GM23338 (cell line): ENCODE measurements around the gene XPR1.

Experiments
- CREB1 ChIP-seq: fragments of 250-450 bp; sonication (Bioruptor Pico); IDR thresholded peaks from 2 replicates; pipeline ENCODE4 v1.5.0; 2020; ENCODE audit warnings: low read depth, mild to moderate bottlenecking, moderate library complexity
- EZH2 ChIP-seq: fragments of 200-600 bp; sonication (generic); IDR thresholded peaks from one replicate; pipeline ENCODE4 v1.8.0; 2017; ENCODE audit warnings: antibody characterized with exemption, mild to moderate bottlenecking, low read depth; ENCODE audit not compliant: unreplicated experiment
- EZH2phosphoT487 ChIP-seq: fragments of 200-600 bp; sonication (generic); IDR thresholded peaks from one replicate; pipeline ENCODE4 v1.8.1; 2018; ENCODE audit warnings: antibody characterized with exemption; ENCODE audit not compliant: unreplicated experiment
- JUNB ChIP-seq: IDR thresholded peaks from one replicate; pipeline ENCODE4 v1.6.1; 2016; ENCODE audit warnings: antibody characterized with exemption; ENCODE audit not compliant: unreplicated experiment
- NANOG ChIP-seq: IDR thresholded peaks from 2 replicates; pipeline ENCODE4 v1.6.1; 2016; ENCODE audit warnings: antibody characterized with exemption, borderline replicate concordance
- POLR2AphosphoS5 ChIP-seq: IDR thresholded peaks from 2 replicates; pipeline ENCODE4 v1.6.1; 2016; ENCODE audit warnings: antibody characterized with exemption, low read depth
- STAT1 ChIP-seq: IDR thresholded peaks from one replicate; pipeline ENCODE4 v1.6.1; 2016; ENCODE audit warnings: antibody characterized with exemption; ENCODE audit not compliant: unreplicated experiment
- TF ChIP-seq, protein P1 (sequence below), 2 experiments: fragments of 200-600 bp in 1 of 2; sonication (generic) in 1 of 2; conservative IDR thresholded peaks; 2 replicates each; pipeline versions ENCODE4 v1.5.1 to v1.6.1; 2016 to 2017; ENCODE audit warnings: antibody characterized with exemption in 2 of 2, low read depth in 2 of 2, mild to moderate bottlenecking in 2 of 2, moderate library complexity in 1 of 2
- TF ChIP-seq, protein P2 (sequence below): IDR thresholded peaks from one replicate; pipeline ENCODE4 v1.6.1; 2018; ENCODE audit warnings: antibody characterized with exemption; ENCODE audit not compliant: unreplicated experiment
- TF ChIP-seq, protein P3 (sequence below): IDR thresholded peaks from 2 replicates; pipeline ENCODE4 v1.6.1; 2016; ENCODE audit warnings: antibody characterized with exemption
- TF ChIP-seq, protein P4 (sequence below): fragments of 250-450 bp; sonication (Bioruptor Pico); IDR thresholded peaks from 2 replicates; pipeline ENCODE4 v1.5.0; 2020; ENCODE audit warnings: mild to moderate bottlenecking, moderate library complexity

DNA sequence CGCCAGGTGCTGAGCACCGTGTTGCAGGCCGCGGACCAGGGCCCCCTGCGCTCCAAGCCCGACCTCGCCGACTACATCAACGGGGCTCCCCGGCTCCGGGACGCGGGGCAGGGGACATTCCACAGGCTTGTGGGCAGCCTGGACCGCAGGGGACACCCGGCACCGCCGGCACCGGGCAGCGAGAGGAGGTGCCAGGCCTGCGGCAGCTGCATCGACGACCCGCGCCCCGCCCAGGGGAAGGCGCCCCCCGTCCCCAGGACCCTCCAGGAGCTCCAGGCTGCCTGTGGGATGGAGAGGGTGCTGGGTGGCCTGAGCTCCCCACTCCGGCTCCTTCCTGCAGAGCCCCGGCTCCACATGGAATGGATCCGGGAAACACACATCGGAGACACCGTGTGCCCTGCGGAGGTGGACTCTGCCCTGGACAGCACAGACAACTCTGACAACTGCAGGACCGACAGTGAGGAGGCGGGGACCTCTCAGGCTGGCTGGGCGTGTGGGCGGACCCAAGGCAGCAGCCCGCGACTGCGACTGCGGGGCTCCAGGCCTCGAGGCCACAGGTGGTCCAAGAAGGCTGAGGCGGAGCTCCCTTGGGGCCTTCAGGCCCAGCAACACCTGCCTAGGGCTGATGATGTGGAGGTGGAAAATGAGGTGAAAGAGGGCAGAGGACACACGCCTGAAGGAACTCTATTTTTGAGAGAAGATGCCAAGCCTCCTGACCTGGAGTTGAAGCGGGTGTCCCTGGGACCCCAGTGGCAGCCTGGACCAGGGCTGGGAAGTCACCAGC lies 303.7 kb downstream of the XPR1 start:
- TF ChIP-seq, protein P1, sequence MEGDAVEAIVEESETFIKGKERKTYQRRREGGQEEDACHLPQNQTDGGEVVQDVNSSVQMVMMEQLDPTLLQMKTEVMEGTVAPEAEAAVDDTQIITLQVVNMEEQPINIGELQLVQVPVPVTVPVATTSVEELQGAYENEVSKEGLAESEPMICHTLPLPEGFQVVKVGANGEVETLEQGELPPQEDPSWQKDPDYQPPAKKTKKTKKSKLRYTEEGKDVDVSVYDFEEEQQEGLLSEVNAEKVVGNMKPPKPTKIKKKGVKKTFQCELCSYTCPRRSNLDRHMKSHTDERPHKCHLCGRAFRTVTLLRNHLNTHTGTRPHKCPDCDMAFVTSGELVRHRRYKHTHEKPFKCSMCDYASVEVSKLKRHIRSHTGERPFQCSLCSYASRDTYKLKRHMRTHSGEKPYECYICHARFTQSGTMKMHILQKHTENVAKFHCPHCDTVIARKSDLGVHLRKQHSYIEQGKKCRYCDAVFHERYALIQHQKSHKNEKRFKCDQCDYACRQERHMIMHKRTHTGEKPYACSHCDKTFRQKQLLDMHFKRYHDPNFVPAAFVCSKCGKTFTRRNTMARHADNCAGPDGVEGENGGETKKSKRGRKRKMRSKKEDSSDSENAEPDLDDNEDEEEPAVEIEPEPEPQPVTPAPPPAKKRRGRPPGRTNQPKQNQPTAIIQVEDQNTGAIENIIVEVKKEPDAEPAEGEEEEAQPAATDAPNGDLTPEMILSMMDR (conservative IDR thresholded peaks at IDR 0.05; ENCODE audit: low read depth in 2 of 2) = no peak
- TF ChIP-seq EZH2phosphoT487 (no peak), POLR2AphosphoS5 (no peak), EZH2 (no peak), CREB1 (no peak), NANOG (no peak), STAT1 (no peak), JUNB (no peak)
- TF ChIP-seq, protein P2, sequence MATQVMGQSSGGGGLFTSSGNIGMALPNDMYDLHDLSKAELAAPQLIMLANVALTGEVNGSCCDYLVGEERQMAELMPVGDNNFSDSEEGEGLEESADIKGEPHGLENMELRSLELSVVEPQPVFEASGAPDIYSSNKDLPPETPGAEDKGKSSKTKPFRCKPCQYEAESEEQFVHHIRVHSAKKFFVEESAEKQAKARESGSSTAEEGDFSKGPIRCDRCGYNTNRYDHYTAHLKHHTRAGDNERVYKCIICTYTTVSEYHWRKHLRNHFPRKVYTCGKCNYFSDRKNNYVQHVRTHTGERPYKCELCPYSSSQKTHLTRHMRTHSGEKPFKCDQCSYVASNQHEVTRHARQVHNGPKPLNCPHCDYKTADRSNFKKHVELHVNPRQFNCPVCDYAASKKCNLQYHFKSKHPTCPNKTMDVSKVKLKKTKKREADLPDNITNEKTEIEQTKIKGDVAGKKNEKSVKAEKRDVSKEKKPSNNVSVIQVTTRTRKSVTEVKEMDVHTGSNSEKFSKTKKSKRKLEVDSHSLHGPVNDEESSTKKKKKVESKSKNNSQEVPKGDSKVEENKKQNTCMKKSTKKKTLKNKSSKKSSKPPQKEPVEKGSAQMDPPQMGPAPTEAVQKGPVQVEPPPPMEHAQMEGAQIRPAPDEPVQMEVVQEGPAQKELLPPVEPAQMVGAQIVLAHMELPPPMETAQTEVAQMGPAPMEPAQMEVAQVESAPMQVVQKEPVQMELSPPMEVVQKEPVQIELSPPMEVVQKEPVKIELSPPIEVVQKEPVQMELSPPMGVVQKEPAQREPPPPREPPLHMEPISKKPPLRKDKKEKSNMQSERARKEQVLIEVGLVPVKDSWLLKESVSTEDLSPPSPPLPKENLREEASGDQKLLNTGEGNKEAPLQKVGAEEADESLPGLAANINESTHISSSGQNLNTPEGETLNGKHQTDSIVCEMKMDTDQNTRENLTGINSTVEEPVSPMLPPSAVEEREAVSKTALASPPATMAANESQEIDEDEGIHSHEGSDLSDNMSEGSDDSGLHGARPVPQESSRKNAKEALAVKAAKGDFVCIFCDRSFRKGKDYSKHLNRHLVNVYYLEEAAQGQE = no peak
- TF ChIP-seq, protein P3, sequence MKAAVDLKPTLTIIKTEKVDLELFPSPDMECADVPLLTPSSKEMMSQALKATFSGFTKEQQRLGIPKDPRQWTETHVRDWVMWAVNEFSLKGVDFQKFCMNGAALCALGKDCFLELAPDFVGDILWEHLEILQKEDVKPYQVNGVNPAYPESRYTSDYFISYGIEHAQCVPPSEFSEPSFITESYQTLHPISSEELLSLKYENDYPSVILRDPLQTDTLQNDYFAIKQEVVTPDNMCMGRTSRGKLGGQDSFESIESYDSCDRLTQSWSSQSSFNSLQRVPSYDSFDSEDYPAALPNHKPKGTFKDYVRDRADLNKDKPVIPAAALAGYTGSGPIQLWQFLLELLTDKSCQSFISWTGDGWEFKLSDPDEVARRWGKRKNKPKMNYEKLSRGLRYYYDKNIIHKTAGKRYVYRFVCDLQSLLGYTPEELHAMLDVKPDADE = no peak
- TF ChIP-seq, protein P4, sequence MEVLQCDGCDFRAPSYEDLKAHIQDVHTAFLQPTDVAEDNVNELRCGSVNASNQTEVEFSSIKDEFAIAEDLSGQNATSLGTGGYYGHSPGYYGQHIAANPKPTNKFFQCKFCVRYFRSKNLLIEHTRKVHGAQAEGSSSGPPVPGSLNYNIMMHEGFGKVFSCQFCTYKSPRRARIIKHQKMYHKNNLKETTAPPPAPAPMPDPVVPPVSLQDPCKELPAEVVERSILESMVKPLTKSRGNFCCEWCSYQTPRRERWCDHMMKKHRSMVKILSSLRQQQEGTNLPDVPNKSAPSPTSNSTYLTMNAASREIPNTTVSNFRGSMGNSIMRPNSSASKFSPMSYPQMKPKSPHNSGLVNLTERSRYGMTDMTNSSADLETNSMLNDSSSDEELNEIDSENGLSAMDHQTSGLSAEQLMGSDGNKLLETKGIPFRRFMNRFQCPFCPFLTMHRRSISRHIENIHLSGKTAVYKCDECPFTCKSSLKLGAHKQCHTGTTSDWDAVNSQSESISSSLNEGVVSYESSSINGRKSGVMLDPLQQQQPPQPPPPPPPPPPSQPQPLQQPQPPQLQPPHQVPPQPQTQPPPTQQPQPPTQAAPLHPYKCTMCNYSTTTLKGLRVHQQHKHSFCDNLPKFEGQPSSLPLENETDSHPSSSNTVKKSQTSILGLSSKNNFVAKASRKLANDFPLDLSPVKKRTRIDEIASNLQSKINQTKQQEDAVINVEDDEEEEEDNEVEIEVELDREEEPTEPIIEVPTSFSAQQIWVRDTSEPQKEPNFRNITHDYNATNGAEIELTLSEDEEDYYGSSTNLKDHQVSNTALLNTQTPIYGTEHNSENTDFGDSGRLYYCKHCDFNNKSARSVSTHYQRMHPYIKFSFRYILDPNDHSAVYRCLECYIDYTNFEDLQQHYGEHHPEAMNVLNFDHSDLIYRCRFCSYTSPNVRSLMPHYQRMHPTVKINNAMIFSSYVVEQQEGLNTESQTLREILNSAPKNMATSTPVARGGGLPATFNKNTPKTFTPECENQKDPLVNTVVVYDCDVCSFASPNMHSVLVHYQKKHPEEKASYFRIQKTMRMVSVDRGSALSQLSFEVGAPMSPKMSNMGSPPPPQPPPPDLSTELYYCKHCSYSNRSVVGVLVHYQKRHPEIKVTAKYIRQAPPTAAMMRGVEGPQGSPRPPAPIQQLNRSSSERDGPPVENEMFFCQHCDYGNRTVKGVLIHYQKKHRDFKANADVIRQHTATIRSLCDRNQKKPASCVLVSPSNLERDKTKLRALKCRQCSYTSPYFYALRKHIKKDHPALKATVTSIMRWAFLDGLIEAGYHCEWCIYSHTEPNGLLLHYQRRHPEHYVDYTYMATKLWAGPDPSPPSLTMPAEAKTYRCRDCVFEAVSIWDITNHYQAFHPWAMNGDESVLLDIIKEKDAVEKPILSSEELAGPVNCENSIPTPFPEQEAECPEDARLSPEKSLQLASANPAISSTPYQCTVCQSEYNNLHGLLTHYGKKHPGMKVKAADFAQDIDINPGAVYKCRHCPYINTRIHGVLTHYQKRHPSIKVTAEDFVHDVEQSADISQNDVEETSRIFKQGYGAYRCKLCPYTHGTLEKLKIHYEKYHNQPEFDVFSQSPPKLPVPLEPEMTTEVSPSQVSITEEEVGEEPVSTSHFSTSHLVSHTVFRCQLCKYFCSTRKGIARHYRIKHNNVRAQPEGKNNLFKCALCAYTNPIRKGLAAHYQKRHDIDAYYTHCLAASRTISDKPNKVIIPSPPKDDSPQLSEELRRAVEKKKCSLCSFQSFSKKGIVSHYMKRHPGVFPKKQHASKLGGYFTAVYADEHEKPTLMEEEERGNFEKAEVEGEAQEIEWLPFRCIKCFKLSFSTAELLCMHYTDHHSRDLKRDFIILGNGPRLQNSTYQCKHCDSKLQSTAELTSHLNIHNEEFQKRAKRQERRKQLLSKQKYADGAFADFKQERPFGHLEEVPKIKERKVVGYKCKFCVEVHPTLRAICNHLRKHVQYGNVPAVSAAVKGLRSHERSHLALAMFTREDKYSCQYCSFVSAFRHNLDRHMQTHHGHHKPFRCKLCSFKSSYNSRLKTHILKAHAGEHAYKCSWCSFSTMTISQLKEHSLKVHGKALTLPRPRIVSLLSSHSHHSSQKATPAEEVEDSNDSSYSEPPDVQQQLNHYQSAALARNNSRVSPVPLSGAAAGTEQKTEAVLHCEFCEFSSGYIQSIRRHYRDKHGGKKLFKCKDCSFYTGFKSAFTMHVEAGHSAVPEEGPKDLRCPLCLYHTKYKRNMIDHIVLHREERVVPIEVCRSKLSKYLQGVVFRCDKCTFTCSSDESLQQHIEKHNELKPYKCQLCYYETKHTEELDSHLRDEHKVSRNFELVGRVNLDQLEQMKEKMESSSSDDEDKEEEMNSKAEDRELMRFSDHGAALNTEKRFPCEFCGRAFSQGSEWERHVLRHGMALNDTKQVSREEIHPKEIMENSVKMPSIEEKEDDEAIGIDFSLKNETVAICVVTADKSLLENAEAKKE (CRISPR knock-in tag) = no peak
